Kidney (tissue), 14 donors: Measurements from ENCODE around the gene GULP1. TPM values are rescaled to one million over a fixed set of nuclear protein-coding genes. Genes with fewer than 3 reads are reported as not detected.

Experiments
- DNase-seq, 5 donors: peaks; one replicate each; pipeline ENCODE4 v3.0.0-alpha.2; 2013 to 2020
- FAIRE-seq: peaks from 2 replicates; lab custom pipeline; 2012; peaks lifted over from hg19 to GRCh38; lab: Jason Lieb, UNC
- H3K27ac ChIP-seq, 2 donors: one replicate each; pipeline ENCODE4 v1.7.0; 2013; ENCODE audit warnings: low read depth in 2 of 2, low read length in 2 of 2, inconsistent platforms in 1 of 2
- H3K27me3 ChIP-seq: one replicate; pipeline ENCODE4 v1.7.1; 2013; ENCODE audit warnings: low read length, inconsistent platforms; ENCODE audit not compliant: control insufficient read depth, insufficient read depth
- H3K36me3 ChIP-seq, 3 donors: one replicate each; pipeline versions ENCODE4 v1.7.0 to v1.7.1; 2013; ENCODE audit warnings: low read length in 3 of 3, control low read depth in 1 of 3, inconsistent platforms in 1 of 3; ENCODE audit not compliant: insufficient read depth in 3 of 3, control insufficient read depth in 2 of 3
- H3K4me1 ChIP-seq, 3 donors: one replicate each; pipeline versions ENCODE4 v1.7.0 to v1.7.1; 2013; ENCODE audit warnings: low read length in 3 of 3, inconsistent platforms in 1 of 3, low read depth in 1 of 3; ENCODE audit not compliant: control insufficient read depth in 2 of 3, insufficient read depth in 2 of 3
- H3K4me3 ChIP-seq, 3 donors: one replicate each; pipeline versions ENCODE4 v1.7.0 to v1.8.1; 2013; ENCODE audit warnings: low read length in 3 of 3, control low read depth in 1 of 3, inconsistent platforms in 1 of 3
- H3K9ac ChIP-seq, 3 donors: one replicate each; pipeline versions ENCODE4 v1.7.0 to v1.7.1; 2013; ENCODE audit warnings: low read length in 3 of 3, control low read depth in 1 of 3, inconsistent platforms in 1 of 3
- H3K9me3 ChIP-seq, 3 donors: one replicate each; pipeline versions ENCODE4 v1.7.0 to v1.7.1; 2013; ENCODE audit warnings: low read length in 3 of 3, control low read depth in 1 of 3, inconsistent platforms in 1 of 3; ENCODE audit not compliant: control insufficient read depth in 2 of 3, insufficient read depth in 1 of 3
- CTCF ChIP-seq: IDR thresholded peaks from 3 replicates; pipeline ENCODE4 v1.5.1; 2012; ENCODE audit warnings: mild to moderate bottlenecking, moderate library complexity, borderline replicate concordance; ENCODE audit not compliant: insufficient read depth; ENCODE audit errors: extremely low read depth
- intact Hi-C: fragments of 100-400 bp; cut with DNase I; formaldehyde crosslinking; loops from one replicate; pipeline ENCODE4 v1.11.1; 2022
- polyA plus RNA-seq: library from polyadenylated mRNA; stranded (reverse); fragments of 350-450 nt; fragmentation: Illumina TruSeq; extraction: RNeasy Lipid Tissue Mini Kit (QIAGEN cat#74804); gene quantifications from one replicate; pipeline ENCODE4 v1.2.3, GENCODE V29; 2014; ENCODE audit warnings: low read depth, low replicate concordance; ENCODE audit not compliant: insufficient read depth
- total RNA-seq: library from RNA; stranded (reverse); fragmentation: NEBNext Ultra II Directional; extraction: Animal tissue kit (Norgen Biotek cat#: 25700); gene quantifications from one replicate; pipeline ENCODE4 v1.2.1, GENCODE V29; 2021
- donor health status: control.
- donor health status: control.
- donor health status: control.
- donor health status: control.
- donor health status: control.
- donor health status: DM: yes; HTN: yes; CAD: no.
- donor health status: Normal renal cell carcinoma (clear cell type).

GULP1 gene
- total and polyA plus RNA-seq, 2 donors from 2014 or later: 12.2 to 34.4 TPM

GRCh38 chr2:188437537-188437936, 145.9 kb downstream of the GULP1 start:
- intact Hi-C loops: no loop called here
- no peak for DNase-seq
- Histone ChIP-seq H3K9ac (no peak overlapping the region), H3K9me3 (no peaks in the 10 kb centered on the region), H3K4me1 (peaks cover 0 to 3% (median 0%) of the 10 kb centered on the region in 3 donors), H3K27ac (no peak overlapping the region), H3K36me3 (no peaks in the 10 kb centered on the region), H3K27me3 (no peaks in the 10 kb centered on the region), H3K4me3 (no peak overlapping the region)
- no peak for FAIRE-seq
- TF ChIP-seq CTCF: no peak

- Histone ChIP-seq H3K9ac (no peak overlapping the region), H3K27me3 (no peaks in the 10 kb centered on the region), H3K4me3 (no peak overlapping the region), H3K36me3 (no peaks in the 10 kb centered on the region), H3K4me1 (peaks cover 0 to 3% (median 0%) of the 10 kb centered on the region in 3 donors), H3K27ac (no peak overlapping the region), H3K9me3 (no peaks in the 10 kb centered on the region)
- intact Hi-C loops: no loop called here
- DNase-seq (no peak), FAIRE-seq (no peak)
- TF ChIP-seq CTCF: no peak
These were observed 148.3 kb downstream of the GULP1 start for GRCh38 chr2:188439986-188440385.

DNA sequence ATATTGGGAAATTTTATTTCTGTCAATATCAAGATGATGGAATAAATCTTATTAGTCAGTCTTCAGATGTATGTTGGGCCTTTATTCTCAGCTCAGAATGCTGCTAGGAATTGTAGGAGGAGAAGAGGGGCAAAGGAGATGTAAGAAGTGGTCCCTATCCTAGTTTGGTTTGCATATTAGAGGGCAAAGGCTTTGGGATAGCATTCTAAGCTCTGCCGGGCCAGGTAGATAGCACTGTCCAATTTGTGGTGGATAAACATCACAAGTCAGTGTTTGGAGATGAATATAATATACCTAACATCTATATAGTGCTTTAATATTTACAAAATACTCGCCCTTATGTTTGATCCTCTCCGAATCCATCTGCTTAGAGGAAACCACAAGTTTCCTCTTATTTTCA, 149.2 kb downstream of the GULP1 start:
- Histone ChIP-seq H3K27ac (no peak overlapping the region), H3K36me3 (no peaks in the 10 kb centered on the region), H3K4me1 (peaks cover 0 to 3% (median 0%) of the 10 kb centered on the region in 3 donors), H3K27me3 (no peaks in the 10 kb centered on the region), H3K9me3 (no peaks in the 10 kb centered on the region), H3K4me3 (no peak overlapping the region), H3K9ac (no peak overlapping the region)
- no peak for TF ChIP-seq CTCF
- FAIRE-seq (no peak), DNase-seq (no peak)
- intact Hi-C loops: no loop called here

GRCh38 chr2:188441288-188441947, 149.7 kb downstream of the GULP1 start:
- no peak for TF ChIP-seq CTCF
- Histone ChIP-seq H3K27ac (no peak overlapping the region), H3K27me3 (no peaks in the 10 kb centered on the region), H3K9ac (no peak overlapping the region), H3K9me3 (no peaks in the 10 kb centered on the region), H3K4me1 (peaks cover 0 to 3% (median 0%) of the 10 kb centered on the region in 3 donors), H3K36me3 (no peaks in the 10 kb centered on the region), H3K4me3 (no peak overlapping the region)
- DNase-seq: no peak
- intact Hi-C loops: no loop called here
- FAIRE-seq: no peak
